Measurements from ENCODE around the gene CEP120. TPM values are rescaled to one million over a fixed set of nuclear protein-coding genes. Genes with fewer than 3 reads are reported as not detected.
"Not testable (repeated sequence)": the region's sequence is repeated elsewhere in the genome, so short reads cannot be mapped to it uniquely, and the experiment has no call there.

Gene CEP120
- total and polyA plus RNA-seq, 4 donors = 5.0 to 29.6 (median 12.6) TPM

- Histone ChIP-seq H3K9me3 (ENCODE audit: control insufficient read depth in 4 of 4, insufficient read depth in 3 of 4, low read length in 3 of 4) (peaks cover 0 to 2% (median 0%) of the 10 kb centered on the region in 4 donors), H3K27me3 (ENCODE audit: control insufficient read depth in 3 of 3, insufficient read depth in 3 of 3, low read length in 2 of 3) (no peaks in the 10 kb centered on the region), H3K4me3 (no peak overlapping the region), H3K36me3 (ENCODE audit: control insufficient read depth in 4 of 4, insufficient read depth in 4 of 4, low read length in 4 of 4) (no peaks in the 10 kb centered on the region), H3K4me1 (ENCODE audit: control insufficient read depth in 5 of 5, insufficient read depth in 5 of 5, low read length in 5 of 5) (peaks cover 0 to 3% (median 0%) of the 10 kb centered on the region in 5 donors), H3K9ac (ENCODE audit: insufficient read depth in 1 of 2, low read length in 2 of 2) (no peak overlapping the region), H3K27ac (ENCODE audit: low read depth in 1 of 2, low read length in 1 of 2) (peak overlapping the region in 1 of 2 donors; percentile 40)
- ATAC-seq (ENCODE audit: insufficient read depth, low FRiP score) = no peak
- no peak for DNase-seq
- WGBS, 2 donors = 50 to 76% methylated on average over 2 of the region's 2 CpGs
- no peak for TF ChIP-seq CTCF (IDR thresholded peaks at IDR 0.05; ENCODE audit: control extremely low read depth, extremely low read depth)
Measured at GRCh38 chr5:123438244-123438643, 15.0 kb upstream of the CEP120 start.

- no peaks in the 10 kb centered on the region for H3K27me3 ChIP-seq (ENCODE audit: control insufficient read depth in 3 of 3, insufficient read depth in 3 of 3, low read length in 2 of 3)
- 90 to 94% methylated on average over 1 of the region's 1 CpG for WGBS, 2 donors
- H3K27ac ChIP-seq (ENCODE audit: low read depth in 1 of 2, low read length in 1 of 2) = no peak overlapping the region
- H3K9me3 ChIP-seq (ENCODE audit: control insufficient read depth in 4 of 4, insufficient read depth in 3 of 4, low read length in 3 of 4) = peaks cover 0 to 2% (median 0%) of the 10 kb centered on the region in 4 donors
- no peak overlapping the region for H3K9ac ChIP-seq (ENCODE audit: insufficient read depth in 1 of 2, low read length in 2 of 2)
- no peaks in the 10 kb centered on the region for H3K36me3 ChIP-seq (ENCODE audit: control insufficient read depth in 4 of 4, insufficient read depth in 4 of 4, low read length in 4 of 4)
- no peak overlapping the region for H3K4me3 ChIP-seq
- DNase-seq = no peak
- H3K4me1 ChIP-seq (ENCODE audit: control insufficient read depth in 5 of 5, insufficient read depth in 5 of 5, low read length in 5 of 5) = peaks cover 0 to 3% (median 0%) of the 10 kb centered on the region in 5 donors
- ATAC-seq (ENCODE audit: insufficient read depth, low FRiP score) = no peak
- no peak for TF ChIP-seq CTCF (IDR thresholded peaks at IDR 0.05; ENCODE audit: control extremely low read depth, extremely low read depth)
Measured at GRCh38 chr5:123436201-123436600, 13.0 kb upstream of the CEP120 start.

- H3K27me3 ChIP-seq (ENCODE audit: control insufficient read depth in 3 of 3, insufficient read depth in 3 of 3, low read length in 2 of 3) = no peaks in the 10 kb centered on the region
- H3K4me1 ChIP-seq (ENCODE audit: control insufficient read depth in 5 of 5, insufficient read depth in 5 of 5, low read length in 5 of 5) = peaks cover 0 to 3% (median 0%) of the 10 kb centered on the region in 5 donors
- DNase-seq (no peak), ATAC-seq (ENCODE audit: insufficient read depth, low FRiP score) (no peak)
- H3K27ac ChIP-seq (ENCODE audit: low read depth in 1 of 2, low read length in 1 of 2) = no peak overlapping the region
- no peaks in the 10 kb centered on the region for H3K36me3 ChIP-seq (ENCODE audit: control insufficient read depth in 4 of 4, insufficient read depth in 4 of 4, low read length in 4 of 4)
- no peak for TF ChIP-seq CTCF (IDR thresholded peaks at IDR 0.05; ENCODE audit: control extremely low read depth, extremely low read depth)
- 76 to 81% methylated on average over 1 of the region's 1 CpG for WGBS, 2 donors
- no peak overlapping the region for H3K4me3 ChIP-seq
- no peak overlapping the region for H3K9ac ChIP-seq (ENCODE audit: insufficient read depth in 1 of 2, low read length in 2 of 2)
- H3K9me3 ChIP-seq (ENCODE audit: control insufficient read depth in 4 of 4, insufficient read depth in 3 of 4, low read length in 3 of 4) = peaks cover 0 to 2% (median 0%) of the 10 kb centered on the region in 4 donors
Measured at GRCh38 chr5:123434796-123435195, 11.6 kb upstream of the CEP120 start.

DNA sequence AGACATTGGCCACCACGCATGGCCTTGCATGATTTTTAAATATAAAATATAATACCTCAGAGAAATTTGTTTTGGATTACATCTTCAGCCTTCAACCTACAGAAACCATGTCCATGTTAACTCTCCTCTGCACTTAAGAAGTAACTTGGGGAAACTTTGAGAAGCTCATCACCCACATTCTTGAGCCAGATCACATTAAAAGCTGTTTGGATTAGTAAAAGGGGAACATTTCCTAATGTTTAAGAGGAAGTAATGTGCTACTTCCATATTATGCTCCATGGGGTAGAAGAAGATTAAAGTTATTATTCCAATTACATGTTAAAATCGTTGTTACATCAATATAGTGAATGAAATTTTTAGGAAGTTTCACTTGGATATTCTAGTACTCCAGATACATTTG, 10.4 kb upstream of the CEP120 start:
- ATAC-seq (ENCODE audit: insufficient read depth, low FRiP score) (no peak), DNase-seq (no peak)
- no peak overlapping the region for H3K9ac ChIP-seq (ENCODE audit: insufficient read depth in 1 of 2, low read length in 2 of 2)
- H3K27me3 ChIP-seq (ENCODE audit: control insufficient read depth in 3 of 3, insufficient read depth in 3 of 3, low read length in 2 of 3) = no peaks in the 10 kb centered on the region
- no peaks in the 10 kb centered on the region for H3K36me3 ChIP-seq (ENCODE audit: control insufficient read depth in 4 of 4, insufficient read depth in 4 of 4, low read length in 4 of 4)
- H3K4me3 ChIP-seq = no peak overlapping the region
- H3K27ac ChIP-seq (ENCODE audit: low read depth in 1 of 2, low read length in 1 of 2) = no peak overlapping the region
- H3K9me3 ChIP-seq (ENCODE audit: control insufficient read depth in 4 of 4, insufficient read depth in 3 of 4, low read length in 3 of 4) = peaks cover 0 to 2% (median 0%) of the 10 kb centered on the region in 4 donors
- TF ChIP-seq CTCF (IDR thresholded peaks at IDR 0.05; ENCODE audit: control extremely low read depth, extremely low read depth) = no peak
- peaks cover 0 to 3% (median 0%) of the 10 kb centered on the region in 5 donors for H3K4me1 ChIP-seq (ENCODE audit: control insufficient read depth in 5 of 5, insufficient read depth in 5 of 5, low read length in 5 of 5)
- WGBS, 2 donors = 82% methylated on average over 2 of the region's 2 CpGs

DNA sequence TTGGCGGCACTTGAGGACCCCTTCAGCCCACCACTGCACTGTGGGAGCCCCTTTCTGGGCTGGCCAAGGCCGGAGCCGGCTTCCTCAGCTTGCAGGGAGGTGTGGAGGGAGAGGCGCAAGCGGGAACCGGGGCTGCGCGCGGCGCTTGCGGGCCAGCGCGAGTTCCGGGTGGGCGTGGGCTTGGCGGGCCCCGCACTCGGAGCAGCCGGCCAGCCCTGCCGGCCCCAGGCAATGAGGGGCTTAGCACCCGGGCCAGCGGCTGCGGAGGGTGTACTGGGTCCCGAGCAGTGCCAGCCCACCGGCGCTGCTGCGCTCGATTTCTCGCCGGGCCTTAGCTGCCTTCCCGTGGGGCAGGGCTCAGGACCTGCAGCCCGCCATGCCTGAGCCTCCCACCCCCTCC, 7.2 kb upstream of the CEP120 start:
- not testable (repeated sequence) for H3K9me3 ChIP-seq (ENCODE audit: control insufficient read depth in 4 of 4, insufficient read depth in 3 of 4, low read length in 3 of 4); H3K4me3 ChIP-seq; H3K36me3 ChIP-seq (ENCODE audit: control insufficient read depth in 4 of 4, insufficient read depth in 4 of 4, low read length in 4 of 4); H3K27ac ChIP-seq (ENCODE audit: low read depth in 1 of 2, low read length in 1 of 2); H3K27me3 ChIP-seq (ENCODE audit: control insufficient read depth in 3 of 3, insufficient read depth in 3 of 3, low read length in 2 of 3); H3K9ac ChIP-seq (ENCODE audit: insufficient read depth in 1 of 2, low read length in 2 of 2); DNase-seq; H3K4me1 ChIP-seq (ENCODE audit: control insufficient read depth in 5 of 5, insufficient read depth in 5 of 5, low read length in 5 of 5); ATAC-seq (ENCODE audit: insufficient read depth, low FRiP score)
- WGBS, 2 donors = 96 to 97% methylated on average over 27 to 32 of the region's 32 CpGs
